HG02938 (cell line): ENCODE data around the gene ZFAND2B.

Source experiments
- ATAC-seq: cut with Tn5 transposase; IDR thresholded peaks from one replicate; pipeline ENCODE4 v1.9.1; 2021; ENCODE audit warnings: mild to moderate bottlenecking, moderate library complexity; ENCODE audit not compliant: unreplicated experiment

The ZFAND2B gene, protein sequence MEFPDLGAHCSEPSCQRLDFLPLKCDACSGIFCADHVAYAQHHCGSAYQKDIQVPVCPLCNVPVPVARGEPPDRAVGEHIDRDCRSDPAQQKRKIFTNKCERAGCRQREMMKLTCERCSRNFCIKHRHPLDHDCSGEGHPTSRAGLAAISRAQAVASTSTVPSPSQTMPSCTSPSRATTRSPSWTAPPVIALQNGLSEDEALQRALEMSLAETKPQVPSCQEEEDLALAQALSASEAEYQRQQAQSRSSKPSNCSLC

DNA sequence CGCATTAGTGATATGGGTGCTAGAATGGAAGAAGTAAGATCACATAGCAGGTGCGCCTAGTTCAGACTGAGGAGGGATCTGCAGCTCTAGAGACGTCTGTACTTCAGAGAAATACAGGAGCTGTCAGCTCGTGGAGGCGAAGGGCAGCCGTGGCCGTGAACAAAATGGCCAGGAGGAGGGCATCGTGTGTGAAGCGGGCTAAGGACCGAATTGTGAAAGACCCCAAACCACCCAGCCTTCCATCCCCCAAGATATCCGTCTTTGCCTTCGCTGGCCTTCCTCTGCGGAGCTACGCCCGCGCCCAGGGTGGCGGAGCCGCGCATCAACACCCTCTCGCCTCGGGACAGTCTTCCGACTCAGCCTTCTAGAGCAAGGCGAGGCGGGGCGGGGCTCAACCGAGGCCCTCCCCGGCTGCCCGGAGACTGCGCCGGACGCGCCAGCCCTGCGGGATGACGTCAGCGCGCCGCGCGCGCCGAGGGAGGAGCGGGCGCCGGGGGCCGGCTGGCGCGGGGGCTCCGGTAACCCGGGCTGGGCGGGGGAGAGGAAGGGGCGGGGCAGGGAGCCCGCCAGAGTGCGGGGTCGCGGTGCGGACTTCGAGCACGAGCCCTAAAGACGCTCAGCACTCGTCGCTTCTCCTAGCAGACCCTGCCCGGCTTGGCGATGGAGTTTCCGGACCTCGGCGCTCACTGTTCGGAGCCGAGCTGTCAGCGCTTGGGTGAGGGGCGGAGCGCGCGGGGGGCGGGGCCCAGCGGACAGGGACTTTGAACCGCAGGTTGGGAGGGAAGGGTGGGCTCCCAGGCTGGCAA lies at the start of gene ZFAND2B:
Gene ZFAND2B (plus strand): TSS at position 455 of the 806 bp plus-strand sequence. CDS start 206 bp downstream, at position 661.
- peak; percentile 94 for ATAC-seq

DNA sequence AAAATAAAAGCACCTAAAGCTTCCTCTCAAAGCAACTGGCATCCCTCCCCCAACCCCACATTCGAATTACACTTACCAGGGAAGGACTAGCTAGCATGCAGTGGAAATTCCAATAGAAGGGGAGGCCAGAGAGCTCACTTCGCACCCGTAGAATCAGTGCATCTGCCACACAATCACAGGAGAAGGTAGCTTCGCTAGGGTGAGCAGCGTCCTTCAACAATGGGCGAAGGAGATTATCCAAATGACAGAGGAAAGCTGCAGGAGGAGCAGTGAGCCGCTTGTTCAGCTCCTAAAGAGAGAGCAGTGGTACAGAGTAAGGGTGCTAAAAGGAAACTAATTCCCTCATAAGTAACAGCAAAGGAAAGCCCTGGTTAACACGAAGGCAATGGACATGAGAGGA lies 49.2 kb upstream of the ZFAND2B start:
- no peak for ATAC-seq

DNA sequence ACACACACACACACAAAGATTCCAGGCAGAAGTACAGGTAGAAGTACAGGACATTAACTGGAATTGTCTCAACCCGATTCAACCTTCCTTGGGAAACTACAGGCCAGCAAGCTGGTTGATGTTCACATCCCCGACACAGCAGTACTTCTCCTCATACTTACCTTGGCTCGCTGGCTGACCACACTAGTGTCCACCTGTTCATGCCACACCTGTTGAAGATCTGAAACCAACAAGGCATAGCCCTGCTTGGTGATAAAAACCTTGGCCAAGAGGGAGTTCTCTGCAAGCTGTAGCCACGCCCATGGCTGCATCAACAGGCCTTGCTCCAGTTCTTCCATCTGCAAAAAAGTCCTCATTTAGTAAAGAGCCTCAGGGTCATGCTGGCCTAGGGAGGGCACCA lies 48.6 kb upstream of the ZFAND2B start:
- ATAC-seq, result no peak

DNA sequence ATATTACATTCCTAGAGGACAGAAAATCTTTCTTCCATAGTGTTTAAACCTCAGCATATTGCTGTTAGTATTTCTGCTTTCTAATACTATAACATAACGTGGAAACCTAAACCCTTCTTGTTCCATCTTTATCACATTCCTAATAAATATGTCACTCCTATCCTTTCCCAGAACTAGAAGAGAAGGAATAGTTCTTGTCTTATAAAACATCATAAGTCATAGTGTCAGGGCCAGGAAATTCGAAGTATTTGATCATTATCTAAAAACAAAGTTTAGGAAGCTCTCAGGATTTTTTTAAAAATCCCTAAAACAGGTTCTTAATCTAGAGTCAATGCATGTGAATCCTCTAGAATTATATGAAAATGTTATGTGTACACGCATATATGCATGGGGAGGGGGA lies 48.0 kb upstream of the ZFAND2B start:
- no peak for ATAC-seq

DNA sequence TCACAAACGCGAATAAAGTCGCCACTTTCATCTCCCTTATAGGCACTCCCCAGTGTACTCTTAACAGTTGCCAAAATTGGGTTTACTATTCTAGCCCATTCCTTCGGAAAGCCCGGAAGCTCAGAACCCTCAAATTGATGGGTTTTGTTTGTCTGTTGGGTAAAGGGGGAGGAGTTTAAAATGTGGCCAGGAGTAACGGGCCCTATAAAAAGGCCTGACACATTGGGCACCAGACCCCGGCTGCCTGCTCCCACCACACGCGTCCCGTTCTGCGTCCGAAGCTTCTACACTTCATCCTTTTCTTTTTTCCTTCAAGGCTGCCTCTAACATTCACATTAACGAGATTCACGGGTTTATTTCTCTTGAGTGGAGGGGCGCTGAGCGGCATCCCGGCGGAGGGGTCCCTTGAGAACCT lies 46.8 kb upstream of the ZFAND2B start:
- ATAC-seq, result no peak

DNA sequence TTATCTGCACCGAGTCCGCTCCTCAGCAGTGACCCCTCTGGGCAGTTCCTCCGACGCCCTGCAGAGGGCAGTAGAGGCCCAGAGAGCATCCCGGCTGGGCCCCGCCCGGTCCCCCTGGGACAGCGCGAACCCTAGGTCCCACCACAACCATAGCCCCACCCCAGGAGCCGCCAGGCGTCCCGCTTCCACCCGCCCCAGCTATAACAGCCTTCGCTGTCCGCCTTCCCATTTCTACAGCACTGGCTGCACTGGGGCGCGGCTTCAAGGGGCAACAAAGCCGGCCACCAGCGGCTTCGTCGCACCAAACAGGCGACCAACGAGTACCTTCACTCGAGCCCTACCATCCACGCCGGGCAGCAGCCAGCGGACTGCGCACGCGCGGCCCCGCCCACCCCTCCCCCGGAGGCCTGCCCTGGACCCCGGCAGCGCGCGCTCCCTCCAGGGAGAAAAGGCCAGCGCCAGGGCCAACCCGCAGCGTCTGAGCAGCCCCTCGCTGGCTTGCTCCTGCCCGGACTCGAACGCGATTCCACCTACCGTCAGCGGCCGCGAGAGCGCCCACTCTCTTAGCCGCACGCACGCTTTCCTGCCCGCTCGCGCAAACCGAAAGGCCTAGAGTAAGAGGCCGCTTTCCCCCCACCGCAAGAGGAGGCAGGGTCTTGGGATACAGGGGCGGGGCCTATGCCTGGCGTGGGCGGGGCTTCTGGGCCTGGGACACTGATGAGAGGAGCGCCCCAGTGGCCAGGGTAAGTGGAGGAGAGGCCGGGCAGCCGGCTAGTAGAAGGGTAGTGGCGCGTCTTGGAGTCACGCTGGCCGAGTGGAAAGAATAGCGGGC lies 46.2 kb upstream of the ZFAND2B start, which contains the start of gene NHEJ1:
Gene NHEJ1 (minus strand): TSS at position 630 of the 832 bp plus-strand sequence. CDS start 2,453 bp downstream, outside the sequence.
- ATAC-seq, result peak; percentile 84

DNA sequence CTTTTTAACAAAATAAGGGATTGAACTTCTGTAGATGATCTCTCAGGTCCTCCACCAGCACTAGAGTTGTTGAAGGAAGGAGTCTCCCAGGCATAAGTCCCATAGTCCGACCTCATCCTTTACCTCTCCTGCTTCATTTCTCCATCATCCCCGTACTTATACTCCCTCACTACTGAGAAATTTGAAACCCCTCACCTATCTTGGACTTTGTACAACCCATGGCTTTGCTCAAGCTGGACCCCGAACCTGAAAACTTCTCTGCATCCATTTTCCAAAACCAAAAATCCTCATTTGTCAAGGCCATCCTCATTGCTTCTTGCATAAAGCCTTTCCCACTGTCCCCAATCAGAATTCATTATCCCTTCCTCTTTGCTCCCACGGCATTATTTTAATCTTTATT lies 45.5 kb upstream of the ZFAND2B start:
- ATAC-seq, result no peak

DNA sequence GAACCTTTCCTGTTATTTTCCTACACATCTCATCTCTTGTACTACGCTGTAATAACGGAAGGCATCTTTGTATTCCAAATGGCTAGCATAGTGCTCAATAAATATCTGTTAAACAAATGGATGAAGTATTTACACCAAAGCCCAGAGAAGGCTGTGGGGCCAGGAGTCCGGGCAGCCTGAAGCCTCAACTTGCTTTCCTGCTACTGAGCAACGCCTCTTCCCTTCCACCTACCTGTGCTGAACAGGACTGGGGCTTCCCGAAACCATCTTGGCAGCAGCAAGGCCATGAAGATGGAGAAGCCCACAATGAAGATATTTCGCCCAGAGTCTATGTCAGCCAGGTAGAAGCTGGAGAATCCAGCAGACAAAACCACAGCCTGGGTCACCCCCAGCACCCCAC lies 43.4 kb upstream of the ZFAND2B start:
- no peak for ATAC-seq

DNA sequence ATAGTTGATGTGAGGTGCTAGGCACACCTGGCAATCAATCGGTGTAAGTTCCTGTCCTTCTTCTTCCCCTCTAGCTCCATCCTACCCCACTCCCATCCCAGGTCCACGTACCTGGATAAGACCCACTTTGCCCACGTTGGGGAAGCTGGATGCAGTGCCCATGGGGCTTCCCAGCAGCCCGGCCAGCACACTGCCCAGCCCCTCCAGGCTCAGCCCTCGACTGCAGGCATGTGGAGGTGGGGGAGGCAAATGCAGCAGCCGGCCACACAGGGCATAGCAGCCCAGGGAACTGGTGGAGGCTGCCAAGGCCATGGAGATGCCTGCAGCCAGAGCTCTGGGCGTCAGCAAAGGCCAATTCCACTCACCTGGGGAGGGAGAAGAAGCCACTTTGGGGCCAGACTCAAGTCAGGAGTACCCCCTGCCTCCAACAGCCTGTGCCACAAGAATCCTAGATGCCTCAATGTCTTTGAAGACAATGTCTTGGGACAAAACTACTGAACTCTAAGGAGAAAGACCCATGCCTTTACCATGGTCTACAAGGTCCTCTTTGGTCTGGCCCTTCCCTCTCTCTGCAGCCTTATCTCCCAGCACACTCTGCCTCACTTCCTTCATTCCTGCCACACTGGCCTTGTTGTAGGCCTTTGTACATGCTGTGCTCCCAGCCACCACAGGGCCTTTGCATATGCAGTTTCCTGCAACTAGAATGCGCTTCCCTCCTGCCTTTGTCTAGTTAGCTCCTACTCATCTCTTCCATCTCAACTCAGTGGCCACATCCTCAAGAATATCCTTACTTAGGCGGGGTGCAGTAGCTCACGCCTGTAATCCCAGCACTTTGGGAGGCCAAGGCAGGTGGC lies 41.3 kb upstream of the ZFAND2B start:
- no peak for ATAC-seq

DNA sequence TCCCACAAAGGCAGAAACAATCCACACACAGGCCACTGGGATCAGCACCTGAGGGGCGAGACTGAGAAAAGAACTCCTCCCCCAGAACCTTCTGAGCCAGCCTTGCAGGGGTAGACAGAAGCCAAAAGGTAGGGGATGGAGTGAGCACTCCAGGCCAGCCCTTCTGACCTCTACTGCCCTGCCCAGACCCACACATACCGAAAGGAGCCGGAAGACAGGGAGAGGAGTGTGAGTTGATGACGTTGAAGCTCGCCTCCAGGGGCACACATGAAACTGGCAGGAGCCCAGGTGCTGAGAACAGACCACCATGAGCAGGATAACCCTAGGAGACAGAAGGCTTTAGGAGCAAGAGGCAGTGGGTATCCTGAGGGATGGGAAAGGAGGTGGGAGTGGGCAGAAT lies 38.6 kb upstream of the ZFAND2B start:
- no peak for ATAC-seq

DNA sequence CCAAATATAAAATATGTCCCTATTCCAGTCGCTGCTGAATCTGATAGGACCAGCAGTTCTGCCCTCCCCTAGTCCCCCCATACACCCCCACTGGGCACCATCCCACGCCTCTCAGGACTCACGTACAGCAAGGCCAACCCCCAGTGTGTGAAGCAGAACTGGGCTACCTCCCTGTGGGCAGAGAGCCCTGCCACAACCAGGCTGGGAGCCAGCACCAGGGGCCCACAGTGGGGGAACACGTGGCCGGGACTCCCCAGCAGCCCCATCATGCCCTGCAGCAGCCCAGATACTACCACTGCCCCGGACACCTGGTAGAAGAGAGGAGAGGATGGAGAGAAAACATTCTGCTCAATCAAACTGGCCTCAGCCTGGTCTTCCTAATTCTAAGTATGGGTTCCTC lies 38.1 kb upstream of the ZFAND2B start:
- ATAC-seq, result no peak

DNA sequence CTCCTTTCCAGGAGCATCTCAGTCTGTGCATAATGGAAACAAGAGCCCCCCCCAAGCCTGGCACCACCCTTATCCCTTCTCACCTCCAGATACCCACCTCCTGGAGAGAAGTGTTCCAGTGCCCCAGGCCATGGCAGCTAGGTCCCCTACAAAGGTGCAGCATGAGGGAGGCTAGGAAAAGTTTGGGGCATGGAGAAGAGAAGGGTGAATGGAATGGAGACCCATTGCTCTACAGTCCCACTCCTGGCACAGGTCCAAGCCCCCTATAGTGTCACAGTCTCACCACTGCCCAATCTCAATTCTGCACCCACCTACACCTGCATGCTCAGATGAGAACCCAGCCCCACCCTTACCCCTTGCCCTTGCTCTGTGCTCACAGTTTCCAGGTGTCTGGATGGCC lies 37.6 kb upstream of the ZFAND2B start:
- no peak for ATAC-seq

DNA sequence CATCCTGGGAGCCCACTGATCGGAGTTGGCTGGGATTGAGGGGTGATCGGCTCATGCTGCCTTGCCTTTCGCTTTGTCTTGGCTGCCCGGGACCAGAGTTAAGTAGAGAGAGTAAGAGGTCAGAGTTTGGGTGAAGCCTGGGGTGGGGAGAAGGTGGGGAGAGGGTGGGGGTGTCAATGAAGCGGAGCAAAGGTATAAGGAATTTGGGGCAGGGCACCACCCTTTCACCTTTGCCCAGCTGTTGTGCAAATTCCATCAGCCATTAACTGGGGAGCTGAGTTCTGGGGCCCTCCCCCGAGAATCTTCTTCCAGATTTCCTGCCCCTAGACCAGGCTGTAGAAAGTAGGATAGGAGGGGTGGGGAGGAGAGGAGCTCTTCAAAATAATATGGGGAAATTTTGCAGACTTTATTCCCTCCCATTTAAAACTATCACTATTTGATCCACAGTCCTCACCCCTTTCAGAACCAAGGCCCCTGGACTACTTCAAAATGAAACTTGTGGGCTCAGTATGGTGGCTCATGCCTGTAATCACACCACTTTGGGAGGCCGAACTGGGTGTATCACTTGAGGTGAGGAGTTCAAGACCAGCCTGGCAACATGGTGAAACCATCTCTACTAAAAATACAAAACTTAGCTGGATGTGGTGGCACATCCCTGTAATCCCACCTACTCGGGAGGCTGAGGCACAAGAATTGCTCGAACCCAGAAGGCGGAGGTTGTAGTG lies 36.5 kb upstream of the ZFAND2B start, which contains the start of gene SLC23A3:
Gene SLC23A3 (minus strand): TSS at position 100 of the 725 bp plus-strand sequence. CDS start 45 bp downstream, at position 55.
- no peak for ATAC-seq

DNA sequence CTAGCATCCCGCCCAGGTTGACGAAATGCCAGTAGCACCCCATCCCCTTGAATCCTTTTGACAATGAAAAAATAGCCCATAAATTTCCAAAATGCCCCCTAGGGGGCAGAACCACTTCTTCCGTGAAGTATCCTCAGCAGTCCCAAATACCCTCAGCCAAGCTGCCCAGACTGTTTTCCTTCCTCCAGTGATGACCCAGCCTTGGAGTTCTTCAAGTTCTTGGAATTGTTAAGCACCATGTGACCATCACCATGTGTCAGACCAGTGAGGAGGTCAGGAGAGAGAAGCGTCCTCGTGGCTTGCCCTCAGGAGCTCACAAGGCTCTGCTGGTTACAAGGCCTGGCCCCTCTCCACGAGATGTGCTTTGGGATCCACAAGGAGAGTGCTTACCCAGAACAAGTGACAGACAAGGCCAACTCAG lies 35.3 kb upstream of the ZFAND2B start:
- no peak for ATAC-seq

DNA sequence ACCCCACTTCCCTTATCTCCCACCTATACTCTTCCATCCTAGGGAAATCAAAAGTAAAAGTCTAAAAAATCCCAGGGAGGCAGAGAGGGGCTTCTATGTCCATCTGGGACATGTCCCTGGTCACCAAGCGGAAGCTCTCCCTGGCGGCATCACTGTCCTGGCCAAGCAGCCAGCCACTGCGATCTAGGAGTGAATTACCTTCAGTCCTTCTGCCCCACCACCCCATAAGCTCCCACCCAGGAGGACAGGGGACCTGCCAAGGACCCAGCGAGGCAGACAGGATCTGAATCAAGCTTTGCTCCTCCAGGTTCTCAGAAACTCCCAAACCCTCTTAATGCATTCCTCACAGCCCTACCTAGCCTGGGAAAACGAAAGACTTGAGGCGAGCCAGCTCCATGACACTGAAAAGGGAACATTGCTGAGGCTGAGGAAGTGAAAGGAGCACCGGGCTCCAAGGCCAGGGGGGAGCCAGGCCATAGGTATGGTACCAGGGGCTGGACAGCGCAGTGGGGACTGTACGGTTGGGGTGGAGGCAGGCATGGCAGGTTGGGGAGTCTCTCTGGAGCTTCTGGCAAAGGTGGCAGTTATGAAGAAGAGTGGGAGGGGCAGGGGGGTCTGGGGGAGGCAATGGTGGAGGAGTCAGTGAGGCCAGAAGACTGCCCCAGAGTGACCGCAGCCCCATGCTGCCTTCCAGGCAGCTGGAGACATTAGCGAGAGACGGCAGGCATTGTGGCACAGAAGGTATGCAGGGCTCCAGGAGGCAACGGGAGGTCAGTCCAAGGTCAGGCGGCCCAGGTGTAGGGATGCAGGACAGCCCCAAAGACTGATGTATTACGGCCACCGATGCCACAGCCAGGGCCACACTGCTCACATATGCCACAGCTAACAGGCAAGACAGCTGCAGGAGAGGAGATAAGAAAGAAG lies 34.1 kb upstream of the ZFAND2B start:
- no peak for ATAC-seq

DNA sequence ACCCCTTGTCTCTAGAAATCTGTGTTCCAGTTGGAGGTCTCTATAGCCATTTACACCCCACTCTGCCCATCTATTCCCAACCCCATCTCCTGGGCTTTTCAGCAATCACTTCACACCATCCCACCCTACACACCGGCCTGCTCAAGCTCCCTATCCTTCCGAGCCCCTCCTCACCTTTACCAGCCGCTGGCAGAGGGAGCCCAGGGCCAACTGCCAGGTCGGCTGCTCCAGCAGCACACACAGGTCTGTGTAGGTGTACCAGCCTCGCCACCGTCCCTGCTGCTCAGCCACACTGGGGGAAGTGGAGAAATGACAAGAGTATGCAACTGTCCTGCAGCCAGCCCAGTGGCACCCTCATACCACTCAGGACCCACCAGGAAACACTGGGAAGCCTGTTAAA lies 33.4 kb upstream of the ZFAND2B start:
- no peak for ATAC-seq

DNA sequence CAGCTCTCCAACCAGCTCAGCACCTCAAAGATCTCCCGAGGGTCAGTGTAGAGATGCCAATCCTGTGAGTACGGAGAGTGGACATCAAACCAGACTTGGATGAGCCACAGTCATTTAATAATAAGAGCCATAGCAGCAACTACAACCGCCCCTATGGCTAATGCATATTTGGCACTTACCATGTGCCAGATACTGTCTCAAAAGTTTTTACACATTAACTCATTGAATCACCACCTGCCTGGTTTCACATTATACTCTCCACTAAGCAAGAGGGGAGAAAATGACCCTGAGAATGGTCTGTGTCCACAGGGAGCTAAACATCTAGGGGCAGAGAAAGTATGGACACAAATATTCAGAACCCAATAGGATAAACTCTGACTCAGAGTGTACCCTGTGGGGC lies 32.4 kb upstream of the ZFAND2B start:
- ATAC-seq, result no peak

DNA sequence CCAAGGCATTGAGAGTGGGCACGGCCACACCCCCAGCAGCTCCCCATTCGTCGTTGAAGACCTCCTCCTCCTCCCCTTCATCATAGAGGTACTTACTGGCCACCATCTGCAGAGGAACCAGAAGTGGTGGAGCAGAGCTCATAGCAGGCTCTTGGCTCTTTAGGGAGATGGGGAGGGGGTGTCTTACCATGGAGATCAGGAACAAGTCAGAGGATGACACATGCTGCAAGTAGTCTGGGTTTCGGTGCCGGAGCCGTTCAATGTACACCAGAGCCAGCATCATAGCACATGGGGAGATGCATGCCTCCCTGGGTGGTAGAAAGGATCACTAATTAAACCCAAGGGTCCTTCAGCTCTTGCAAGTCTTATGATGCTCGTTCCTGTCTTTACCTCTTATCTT lies 31.8 kb upstream of the ZFAND2B start:
- ATAC-seq, result no peak

DNA sequence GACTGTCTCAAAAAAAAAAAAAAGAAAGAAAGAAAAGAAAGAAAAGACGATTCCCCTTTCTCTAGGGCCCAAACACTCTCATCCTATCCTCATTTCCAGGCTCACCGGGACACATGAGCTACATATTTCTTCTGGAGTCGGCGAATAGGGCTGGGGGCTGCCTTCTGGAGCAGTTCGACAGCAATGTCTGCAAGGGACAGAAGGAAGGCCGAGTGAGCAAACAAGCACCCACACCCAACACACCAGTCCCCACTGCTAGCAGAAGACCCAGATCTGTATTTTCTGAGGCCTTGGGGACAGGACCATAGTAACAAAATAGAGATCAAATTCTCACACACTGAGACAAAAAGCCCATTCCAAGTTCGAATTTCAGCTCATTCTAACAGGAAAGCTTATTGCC lies 31.1 kb upstream of the ZFAND2B start:
- ATAC-seq, result no peak
